Measurements from ENCODE around the gene ACSF3. TPM values are rescaled to one million over a fixed set of nuclear protein-coding genes. Genes with fewer than 3 reads are reported as not detected.
A peak's percentile ranks its signal among the peaks of the same experiment; 100 is the strongest.
"Not testable (repeated sequence)": the region's sequence is repeated elsewhere in the genome, so short reads cannot be mapped to it uniquely, and the experiment has no call there.

Gene ACSF3
- total RNA-seq, 2 donors from 2014 or later: 48.0 to 53.6 TPM

- H3K9me3 ChIP-seq (ENCODE audit: control insufficient read depth, low read length, poor library complexity, severe bottlenecking): no peaks in the 10 kb centered on the region
- H3K36me3 Mint-ChIP-seq (ENCODE audit: low read depth): no peaks in the 10 kb centered on the region
- DNase-seq (no peak), ATAC-seq (no peak)
- no peak overlapping the region for H3K4me3 Mint-ChIP-seq
- H3K27me3 Mint-ChIP-seq: peaks cover 28% of the 10 kb centered on the region
- H3K27ac Mint-ChIP-seq: no peak overlapping the region
- H3K4me1 Mint-ChIP-seq: no peaks in the 10 kb centered on the region
Measured at GRCh38 chr16:89085755-89086154, 7.9 kb upstream of the ACSF3 start.

- H3K27ac Mint-ChIP-seq: no peak overlapping the region
- no peaks in the 10 kb centered on the region for H3K9me3 ChIP-seq (ENCODE audit: control insufficient read depth, low read length, poor library complexity, severe bottlenecking)
- no peak for ATAC-seq
- DNase-seq: no peak
- H3K4me3 Mint-ChIP-seq: no peak overlapping the region
- no peaks in the 10 kb centered on the region for H3K36me3 Mint-ChIP-seq (ENCODE audit: low read depth)
- peaks cover 37% of the 10 kb centered on the region for H3K27me3 Mint-ChIP-seq
- peaks cover under 1% of the 10 kb centered on the region for H3K4me1 Mint-ChIP-seq
Measured at GRCh38 chr16:89087922-89088497, 5.6 kb upstream of the ACSF3 start.

- no peak for ATAC-seq
- H3K36me3 Mint-ChIP-seq (ENCODE audit: low read depth): peaks cover under 1% of the 10 kb centered on the region
- no peaks in the 10 kb centered on the region for H3K9me3 ChIP-seq (ENCODE audit: control insufficient read depth, low read length, poor library complexity, severe bottlenecking)
- no peak overlapping the region for H3K4me3 Mint-ChIP-seq
- DNase-seq: no peak
- H3K4me1 Mint-ChIP-seq: peaks cover 4% of the 10 kb centered on the region
- H3K27me3 Mint-ChIP-seq: peaks cover 37% of the 10 kb centered on the region
- H3K27ac Mint-ChIP-seq: no peak overlapping the region
Measured at GRCh38 chr16:89089120-89089519, 4.5 kb upstream of the ACSF3 start.

GRCh38 chr16:89090182-89090630, 3.4 kb upstream of the ACSF3 start:
- H3K4me1 Mint-ChIP-seq: peaks cover 13% of the 10 kb centered on the region
- no peak overlapping the region for H3K4me3 Mint-ChIP-seq
- no peaks in the 10 kb centered on the region for H3K9me3 ChIP-seq (ENCODE audit: control insufficient read depth, low read length, poor library complexity, severe bottlenecking)
- H3K27ac Mint-ChIP-seq: peak overlapping the region; percentile 67
- ATAC-seq (no peak), DNase-seq (no peak)
- peaks cover 2% of the 10 kb centered on the region for H3K36me3 Mint-ChIP-seq (ENCODE audit: low read depth)
- peaks cover 37% of the 10 kb centered on the region for H3K27me3 Mint-ChIP-seq

- H3K9me3 ChIP-seq (ENCODE audit: control insufficient read depth, low read length, poor library complexity, severe bottlenecking): no peaks in the 10 kb centered on the region
- peak overlapping the region; percentile 45 for H3K4me3 Mint-ChIP-seq
- peaks cover 16% of the 10 kb centered on the region for H3K4me1 Mint-ChIP-seq
- peaks cover 2% of the 10 kb centered on the region for H3K36me3 Mint-ChIP-seq (ENCODE audit: low read depth)
- DNase-seq: no peak
- H3K27me3 Mint-ChIP-seq: peaks cover 37% of the 10 kb centered on the region
- ATAC-seq: no peak
- H3K27ac Mint-ChIP-seq: peak overlapping the region; percentile 67
Measured at GRCh38 chr16:89090669-89091426, 2.8 kb upstream of the ACSF3 start.

GRCh38 chr16:89092013-89092412, 1.6 kb upstream of the ACSF3 start:
- Mint-ChIP-seq H3K36me3 (ENCODE audit: low read depth) (peaks cover 2% of the 10 kb centered on the region), H3K27me3 (peaks cover 33% of the 10 kb centered on the region), H3K4me3 (peak overlapping the region; percentile 66), H3K27ac (peak overlapping the region; percentile 19), H3K4me1 (peaks cover 28% of the 10 kb centered on the region)
- ATAC-seq (no peak), DNase-seq (no peak)
- H3K9me3 ChIP-seq (ENCODE audit: control insufficient read depth, low read length, poor library complexity, severe bottlenecking): no peaks in the 10 kb centered on the region

GRCh38 chr16:89093252-89093601, 425 bp upstream of the ACSF3 start:
- Mint-ChIP-seq H3K27me3 (peaks cover 24% of the 10 kb centered on the region), H3K4me3 (peak overlapping the region; percentile 81), H3K27ac (peak overlapping the region; percentile 78), H3K4me1 (peaks cover 38% of the 10 kb centered on the region)
- H3K9me3 ChIP-seq (ENCODE audit: control insufficient read depth, low read length, poor library complexity, severe bottlenecking); ATAC-seq; DNase-seq; H3K36me3 Mint-ChIP-seq (ENCODE audit: low read depth): not testable (repeated sequence)

GRCh38 chr16:89094252-89094879, 714 bp downstream of the ACSF3 start:
- DNase-seq: no peak
- Mint-ChIP-seq H3K4me3 (peak overlapping the region; percentile 96), H3K4me1 (peaks cover 46% of the 10 kb centered on the region), H3K27ac (peak overlapping the region; percentile 93), H3K36me3 (ENCODE audit: low read depth) (peaks cover 2% of the 10 kb centered on the region), H3K27me3 (peaks cover 23% of the 10 kb centered on the region)
- no peak for ATAC-seq
- H3K9me3 ChIP-seq (ENCODE audit: control insufficient read depth, low read length, poor library complexity, severe bottlenecking): no peaks in the 10 kb centered on the region

GRCh38 chr16:89094880-89095258, 1.2 kb downstream of the ACSF3 start:
- Mint-ChIP-seq H3K36me3 (ENCODE audit: low read depth) (peaks cover 5% of the 10 kb centered on the region), H3K4me1 (peaks cover 50% of the 10 kb centered on the region), H3K27me3 (peaks cover 18% of the 10 kb centered on the region), H3K4me3 (peak overlapping the region; percentile 96), H3K27ac (peak overlapping the region; percentile 93)
- ATAC-seq (no peak), DNase-seq (no peak)
- H3K9me3 ChIP-seq (ENCODE audit: control insufficient read depth, low read length, poor library complexity, severe bottlenecking): no peaks in the 10 kb centered on the region

- Mint-ChIP-seq H3K4me3 (peak overlapping the region; percentile 96), H3K36me3 (ENCODE audit: low read depth) (peaks cover 5% of the 10 kb centered on the region), H3K27ac (peak overlapping the region; percentile 95), H3K4me1 (peaks cover 50% of the 10 kb centered on the region), H3K27me3 (peaks cover 12% of the 10 kb centered on the region)
- ATAC-seq (no peak), DNase-seq (no peak)
- no peaks in the 10 kb centered on the region for H3K9me3 ChIP-seq (ENCODE audit: control insufficient read depth, low read length, poor library complexity, severe bottlenecking)
Measured at GRCh38 chr16:89095491-89095951, 1.9 kb downstream of the ACSF3 start.

GRCh38 chr16:89096042-89096717, 2.5 kb downstream of the ACSF3 start:
- peaks cover 5% of the 10 kb centered on the region for H3K36me3 Mint-ChIP-seq (ENCODE audit: low read depth)
- peaks cover 5% of the 10 kb centered on the region for H3K27me3 Mint-ChIP-seq
- H3K4me1 Mint-ChIP-seq: peaks cover 50% of the 10 kb centered on the region
- peak overlapping the region; percentile 96 for H3K4me3 Mint-ChIP-seq
- DNase-seq: no peak
- no peaks in the 10 kb centered on the region for H3K9me3 ChIP-seq (ENCODE audit: control insufficient read depth, low read length, poor library complexity, severe bottlenecking)
- H3K27ac Mint-ChIP-seq: peak overlapping the region; percentile 95
- no peak for ATAC-seq

GRCh38 chr16:89096768-89097391, 3.2 kb downstream of the ACSF3 start:
- peaks cover 50% of the 10 kb centered on the region for H3K4me1 Mint-ChIP-seq
- H3K27ac Mint-ChIP-seq: peak overlapping the region; percentile 95
- ATAC-seq: peak; percentile 67

GRCh38 chr16:89097392-89097772, 3.7 kb downstream of the ACSF3 start:
- Mint-ChIP-seq H3K36me3 (ENCODE audit: low read depth) (peaks cover 5% of the 10 kb centered on the region), H3K4me1 (peaks cover 50% of the 10 kb centered on the region), H3K27ac (peak overlapping the region; percentile 95), H3K4me3 (peak overlapping the region; percentile 96), H3K27me3 (no peaks in the 10 kb centered on the region)
- ATAC-seq (peak; percentile 2), DNase-seq (no peak)
- H3K9me3 ChIP-seq (ENCODE audit: control insufficient read depth, low read length, poor library complexity, severe bottlenecking): no peaks in the 10 kb centered on the region

More at GRCh38 chr16:89096768-89097391, 3.2 kb downstream of the ACSF3 start:
- DNase-seq: peak in 2 of 3 donors; percentile 32 to 43
- no peaks in the 10 kb centered on the region for H3K9me3 ChIP-seq (ENCODE audit: control insufficient read depth, low read length, poor library complexity, severe bottlenecking)
- peaks cover 5% of the 10 kb centered on the region for H3K36me3 Mint-ChIP-seq (ENCODE audit: low read depth)
- H3K4me3 Mint-ChIP-seq: peak overlapping the region; percentile 96
- peaks cover 2% of the 10 kb centered on the region for H3K27me3 Mint-ChIP-seq

Data from T-helper 17 cell (primary cell).